SKM-1 treated with dmso at 0.1 percent for 144 hours (cell line): ENCODE measurements around the gene ELF4.
A peak's percentile ranks its signal among the peaks of the same experiment; 100 is the strongest.
"Not testable (repeated sequence)": the region's sequence is repeated elsewhere in the genome, so short reads cannot be mapped to it uniquely, and the experiment has no call there.

Source experiments
- DNase-seq: peaks from one replicate; lab custom pipeline; 2025; ENCODE audit not compliant: unreplicated experiment; lab: John Stamatoyannopoulos, UW

The ELF4 gene

DNA sequence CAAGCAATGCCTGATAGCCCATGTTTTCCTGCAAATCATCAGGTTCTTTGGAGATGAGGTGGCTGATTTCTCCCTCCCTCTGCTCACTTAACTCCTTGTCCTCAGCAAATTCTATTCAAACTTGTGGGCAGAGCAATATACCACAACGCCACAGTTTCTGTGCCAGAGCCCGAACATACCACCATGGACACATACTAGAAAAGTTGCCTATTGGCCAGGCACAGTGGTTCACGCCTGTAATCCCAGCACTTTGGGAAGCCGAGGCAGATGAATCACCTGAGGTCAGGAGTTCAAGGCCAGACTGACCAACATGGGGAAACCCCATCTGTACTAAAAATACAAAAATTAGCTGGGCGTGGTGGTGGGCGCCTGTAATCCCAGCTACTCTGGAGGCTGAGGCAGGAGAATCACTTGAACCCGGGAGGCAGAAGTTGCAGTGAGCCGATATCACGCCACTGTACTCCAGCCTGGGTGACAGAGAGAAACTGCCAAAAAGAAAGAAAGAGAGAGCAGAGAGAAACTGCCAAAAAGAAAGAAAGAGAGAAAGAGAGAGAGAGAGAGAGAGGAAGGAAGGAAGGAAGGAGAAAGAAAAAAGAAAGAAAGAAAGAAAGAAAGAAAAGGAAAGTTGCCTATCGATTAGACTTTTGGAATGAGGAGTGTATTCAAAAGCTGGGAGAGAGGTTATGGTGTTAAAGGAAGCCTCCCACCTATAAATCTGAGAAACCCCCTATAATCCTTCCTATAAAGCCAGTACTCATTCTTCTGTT lies 5.0 kb upstream of the ELF4 start:
- DNase-seq, result not testable (repeated sequence)

DNA sequence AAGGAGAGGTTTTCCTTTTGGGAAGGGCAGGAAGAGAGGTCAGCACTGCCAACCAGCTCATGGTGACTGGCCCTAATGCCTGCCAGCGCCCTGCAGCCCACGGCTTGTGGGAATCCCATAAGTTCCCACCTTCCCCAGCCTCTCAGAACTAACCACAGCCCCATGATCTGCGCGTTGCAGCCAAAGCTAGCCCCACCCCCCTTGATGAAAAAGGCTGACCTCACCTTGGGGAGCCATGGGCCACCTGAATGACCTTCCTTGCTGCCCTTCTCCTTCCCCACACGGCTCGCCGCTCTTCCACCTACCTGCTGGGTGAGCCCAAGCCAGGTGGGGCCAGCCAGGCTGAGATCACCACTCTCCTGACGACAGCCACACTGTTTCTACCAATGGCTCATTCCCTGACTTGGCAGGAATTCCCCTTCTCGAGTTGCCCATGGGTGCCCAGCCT lies 3.9 kb upstream of the ELF4 start:
- no peak for DNase-seq

DNA sequence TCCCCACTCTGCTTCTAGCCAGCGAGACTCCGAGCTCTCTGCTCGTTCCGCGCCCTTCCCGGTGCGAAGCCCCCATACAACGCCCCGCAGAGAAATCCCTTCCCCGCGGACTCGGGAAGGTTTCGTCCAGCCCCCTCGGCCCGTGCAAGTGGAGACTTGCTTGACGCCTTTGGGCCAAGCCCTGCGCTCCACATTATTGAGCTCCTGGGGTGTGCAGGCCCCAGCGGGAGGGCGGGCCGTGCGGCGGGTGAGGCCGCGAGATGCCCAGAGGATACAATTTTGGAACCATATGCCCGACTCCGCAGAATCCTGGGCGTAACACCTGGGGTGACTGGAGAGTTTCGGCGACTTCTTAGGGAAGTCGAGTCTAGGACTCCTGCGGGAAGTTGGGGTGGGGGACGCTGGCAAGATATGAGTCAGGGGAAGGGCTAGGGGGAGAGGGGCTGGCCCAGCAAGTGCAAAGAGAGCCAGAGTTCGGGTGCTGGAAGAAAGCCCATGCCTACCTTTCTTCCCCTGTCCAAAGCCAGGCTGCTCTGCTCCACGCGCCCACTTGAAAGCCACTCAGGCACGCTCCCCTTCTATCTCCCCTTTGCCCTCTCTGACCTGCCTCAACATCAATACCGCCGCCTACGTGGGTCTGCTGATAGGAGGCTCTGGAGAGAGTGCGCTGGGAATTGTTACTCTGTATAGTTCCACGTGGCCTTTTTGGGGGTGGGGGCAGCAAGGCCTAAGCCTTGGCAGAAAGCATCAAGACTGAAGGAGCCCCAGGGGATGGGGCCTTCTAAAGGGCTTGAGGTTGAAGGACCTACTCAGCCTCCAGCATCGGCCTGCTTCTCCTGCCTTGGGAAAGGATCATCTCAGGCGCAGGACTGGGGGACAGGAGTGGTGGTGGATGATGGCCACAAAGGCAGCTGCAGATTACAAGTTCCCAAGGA lies 1.2 kb upstream of the ELF4 start:
- DNase-seq, result no peak

DNA sequence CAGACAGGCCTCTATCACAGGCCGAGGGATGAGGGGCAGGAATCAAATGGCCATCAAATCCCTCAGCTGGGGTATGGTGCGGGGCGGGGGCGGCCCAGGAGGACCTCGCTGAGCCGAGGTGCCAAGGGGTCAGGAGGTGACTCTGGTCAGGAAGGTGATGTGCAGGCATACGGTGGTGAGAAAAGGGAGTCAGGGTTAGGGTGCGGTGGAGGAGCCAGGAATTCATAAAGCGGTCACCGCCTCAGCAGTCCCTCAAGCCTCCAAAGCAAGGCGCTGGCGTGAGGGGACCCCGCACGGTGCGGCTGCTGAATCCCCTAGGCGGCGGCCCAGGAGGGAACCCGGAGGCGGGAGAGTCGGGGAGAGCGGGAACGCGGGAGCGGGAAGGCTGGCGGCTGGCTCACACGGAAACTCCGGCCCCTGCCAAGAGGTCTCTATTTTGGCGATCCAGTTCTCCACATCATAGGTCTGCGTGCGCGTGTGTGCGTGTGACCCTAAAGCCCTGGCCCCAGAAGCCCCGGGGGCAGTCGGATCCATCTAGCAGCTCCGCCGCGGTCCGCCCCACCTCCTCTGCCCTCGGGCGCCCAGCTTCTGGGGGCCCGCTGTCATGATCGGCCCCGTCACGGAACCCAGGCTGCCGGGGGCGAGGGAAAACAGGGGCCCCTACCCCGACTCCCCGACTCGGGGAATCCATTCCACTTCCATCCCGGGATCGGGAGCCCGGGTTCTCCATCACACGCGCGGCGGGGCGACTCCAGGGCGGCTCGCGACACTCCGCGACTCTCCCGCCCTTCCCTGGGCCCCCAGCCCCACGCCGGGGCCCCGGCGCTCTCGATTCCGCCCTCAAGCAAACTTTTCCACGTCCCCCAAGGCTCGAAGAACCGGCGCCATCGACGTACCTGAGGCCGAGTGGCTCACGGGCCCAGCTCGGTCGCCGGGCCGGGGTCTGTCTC lies 593 bp downstream of the ELF4 start:
- no peak for DNase-seq

DNA sequence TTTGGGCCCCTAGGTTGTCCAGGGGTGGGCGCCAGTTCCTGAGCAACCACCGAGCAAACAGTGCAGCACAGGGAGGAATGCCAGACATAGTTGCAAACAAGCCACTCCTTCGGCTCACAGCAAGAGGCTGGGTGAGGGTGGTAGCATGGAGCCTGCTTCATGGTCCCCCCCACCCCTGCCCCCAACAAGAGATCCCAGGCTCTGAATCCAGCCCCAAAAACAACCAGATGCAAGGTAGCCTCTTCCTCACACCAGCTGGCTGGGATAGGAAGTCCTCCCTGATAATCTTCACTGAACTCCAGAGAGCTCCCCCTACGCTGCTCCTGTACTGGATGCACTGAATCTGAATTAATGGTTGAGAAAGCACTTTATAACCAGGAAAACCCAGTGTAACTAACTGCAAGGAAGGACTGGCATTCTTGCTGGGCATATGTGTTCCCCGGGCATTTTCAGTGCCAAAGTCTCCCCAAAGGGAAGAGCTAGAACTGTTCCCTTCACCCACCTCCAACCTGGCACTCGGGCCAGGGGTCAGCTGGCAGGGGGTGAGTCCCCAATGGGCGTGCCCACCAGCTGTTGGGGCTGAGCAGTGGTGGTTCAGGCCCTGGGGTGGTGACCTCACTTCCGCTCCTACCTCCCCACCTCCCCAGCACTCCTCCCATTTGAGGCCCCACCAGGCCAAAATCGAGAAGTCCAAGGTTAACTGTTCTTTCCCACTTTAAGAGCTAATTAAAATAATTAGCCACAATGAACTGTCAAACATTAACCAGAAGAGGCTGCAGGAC lies 1.5 kb downstream of the ELF4 start:
- DNase-seq, result peak; percentile 24

DNA sequence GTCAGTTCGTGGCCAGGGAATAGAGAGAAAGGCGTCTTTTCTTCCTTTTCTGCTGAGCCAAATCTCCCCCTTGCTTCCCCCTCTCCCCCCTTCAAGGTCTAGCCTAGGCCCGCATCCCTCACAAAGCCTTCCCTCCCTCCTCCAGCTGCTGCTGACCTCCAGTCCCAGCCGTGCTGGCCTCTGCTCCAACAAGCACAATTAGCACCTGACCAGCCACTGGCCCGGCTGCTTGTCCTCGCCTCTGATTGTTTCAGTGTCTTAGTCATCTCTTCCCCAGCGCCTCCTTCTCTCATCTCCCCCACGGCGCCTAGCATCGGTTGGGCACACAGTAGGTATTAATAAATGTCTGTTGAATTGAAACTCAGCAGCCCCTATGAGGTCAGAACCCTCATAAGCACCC lies 4.2 kb downstream of the ELF4 start:
- DNase-seq, result no peak

DNA sequence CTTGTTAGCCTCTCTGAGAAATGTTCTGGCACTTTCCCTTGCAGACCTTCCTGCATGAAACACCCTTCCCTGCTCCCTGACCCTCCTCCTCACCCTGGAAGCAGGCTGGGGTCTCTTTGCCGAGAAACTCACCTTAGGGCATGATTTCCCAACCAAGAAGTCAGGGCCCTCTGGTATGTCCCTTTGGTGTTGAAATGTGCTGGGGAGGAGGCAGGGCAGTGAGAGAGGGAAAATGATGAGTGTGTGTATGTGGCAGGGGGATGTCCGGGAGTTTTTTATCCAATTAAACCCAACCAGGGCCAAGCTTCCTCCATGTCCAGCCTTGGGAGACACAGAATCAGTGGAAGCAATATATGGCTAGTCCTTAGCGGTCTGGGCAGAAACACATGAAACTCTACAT lies 5.1 kb downstream of the ELF4 start:
- no peak for DNase-seq

DNA sequence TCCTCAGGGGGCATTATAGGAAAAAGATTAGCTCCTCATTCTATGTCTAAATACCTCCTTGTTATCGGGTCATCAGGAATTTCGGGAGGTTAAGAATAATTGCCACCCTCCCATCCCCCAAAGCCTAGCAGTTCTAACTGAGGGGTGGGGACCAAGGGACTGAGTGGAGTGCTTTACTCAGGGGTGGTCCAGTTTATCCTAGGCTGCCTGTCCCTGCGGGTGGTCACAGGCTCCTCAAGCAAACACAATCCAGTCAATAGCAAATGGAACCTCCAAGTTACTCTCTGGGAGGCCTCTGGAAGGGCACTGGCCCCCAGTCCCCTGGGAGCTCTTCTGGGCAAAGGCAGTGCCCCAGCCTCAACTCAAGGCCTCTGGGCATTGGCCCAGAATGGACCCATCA lies 6.7 kb downstream of the ELF4 start:
- DNase-seq, result no peak

DNA sequence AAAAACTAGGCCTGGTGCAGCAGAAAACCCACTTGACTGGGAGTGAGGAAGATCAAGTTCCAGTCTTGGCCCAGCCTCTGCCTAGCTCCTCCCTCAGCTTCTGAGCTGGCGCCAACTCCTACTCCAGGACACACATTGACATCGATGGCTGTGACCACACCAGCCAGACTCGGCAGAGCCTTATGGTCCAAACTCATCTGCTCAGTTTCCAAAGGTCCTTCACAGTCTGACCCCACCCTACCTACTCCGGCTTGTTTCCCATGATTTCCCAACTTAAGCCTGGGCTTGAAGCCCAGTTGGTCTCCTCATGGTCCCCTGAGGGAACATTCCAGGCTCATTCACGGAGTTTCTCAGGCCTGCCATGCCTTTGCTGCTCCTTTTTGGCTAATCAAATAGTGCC lies 10.1 kb downstream of the ELF4 start:
- DNase-seq, result no peak

DNA sequence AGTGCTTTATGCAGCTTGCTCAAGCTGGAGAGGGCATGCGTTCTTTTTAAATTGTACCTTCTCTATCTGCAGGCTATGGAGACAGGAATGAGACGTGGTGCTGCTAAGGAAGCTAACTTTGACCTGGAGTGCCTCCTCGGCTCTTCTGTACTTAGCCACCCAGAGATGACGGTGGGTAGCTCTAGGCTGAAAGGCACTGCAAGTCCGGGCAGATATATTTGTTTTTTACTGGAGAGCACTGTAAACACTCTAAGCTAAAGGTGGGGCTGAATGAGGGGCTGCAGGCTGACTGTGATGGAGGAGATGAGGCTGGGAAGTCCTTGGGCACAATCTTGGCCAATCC lies 12.1 kb downstream of the ELF4 start:
- DNase-seq, result no peak

DNA sequence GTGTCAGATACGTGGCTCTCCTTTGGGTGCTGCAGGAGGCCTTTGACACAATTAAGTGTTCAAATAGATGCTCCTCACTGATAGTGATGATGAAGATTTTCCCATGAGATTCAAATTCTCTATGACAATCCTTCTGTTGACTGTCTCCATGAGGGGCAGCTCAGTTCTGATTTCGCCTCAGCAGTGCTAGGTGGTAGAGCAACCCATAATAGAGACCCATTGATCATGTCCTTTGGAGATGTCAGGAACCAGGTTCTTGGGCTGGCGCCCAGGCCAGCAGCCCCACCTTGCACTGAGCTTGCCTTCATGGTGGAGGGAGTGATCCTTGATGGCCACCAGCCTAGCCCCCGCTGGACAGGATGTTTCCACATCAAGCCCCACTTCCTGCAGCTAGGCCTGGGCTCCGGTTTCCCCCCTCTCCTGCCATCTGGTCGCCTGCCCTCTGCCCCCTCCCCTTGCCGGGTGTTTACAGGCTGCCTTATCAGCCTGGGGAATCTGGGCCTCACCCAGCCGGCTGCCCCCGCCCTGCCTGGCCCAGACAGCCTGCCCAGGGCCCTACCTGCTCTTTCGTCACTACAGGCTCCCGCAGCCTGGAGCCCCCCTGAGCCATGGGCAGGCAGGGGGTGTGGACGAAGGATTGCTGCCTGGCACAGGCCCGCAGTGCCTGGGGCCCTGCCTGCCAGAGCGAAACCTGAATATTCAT lies 12.6 kb downstream of the ELF4 start:
- no peak for DNase-seq

DNA sequence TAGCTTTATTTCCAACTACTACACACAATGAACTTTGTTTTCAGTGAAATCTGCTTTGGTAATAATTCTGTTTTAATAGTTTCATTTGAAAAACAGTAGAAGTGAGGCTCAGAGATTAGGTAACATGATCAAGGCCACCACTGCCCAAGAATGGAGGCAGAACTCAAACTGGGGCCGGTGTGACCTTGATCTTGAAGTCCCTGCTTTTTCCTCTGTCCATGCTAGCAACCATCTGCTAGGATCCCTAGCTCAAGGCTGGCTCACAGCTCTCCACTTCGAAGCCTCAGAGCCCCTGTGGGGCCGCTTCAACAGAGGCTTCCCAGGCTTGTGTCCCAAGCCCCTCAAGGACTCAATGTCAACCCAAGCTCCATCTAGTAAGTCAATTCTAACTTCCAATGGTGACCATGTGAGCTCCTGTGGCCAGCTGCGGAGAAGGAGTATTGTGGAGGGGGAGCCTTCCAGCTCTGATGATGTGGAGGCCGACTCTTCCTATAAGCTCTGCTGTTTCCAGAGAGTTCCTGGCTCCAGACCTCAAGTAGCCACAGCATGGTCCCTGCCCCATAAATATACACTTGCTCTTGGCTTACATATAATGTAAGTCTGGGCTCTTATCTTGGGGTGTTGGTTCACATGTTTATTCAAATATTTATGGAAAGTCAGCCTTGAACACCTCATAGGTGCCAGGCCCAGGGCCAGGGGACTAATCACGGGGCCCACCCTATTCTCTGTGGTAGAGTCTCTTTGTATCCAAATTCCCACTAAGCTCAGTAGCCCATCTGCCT lies 14.9 kb downstream of the ELF4 start:
- no peak for DNase-seq

DNA sequence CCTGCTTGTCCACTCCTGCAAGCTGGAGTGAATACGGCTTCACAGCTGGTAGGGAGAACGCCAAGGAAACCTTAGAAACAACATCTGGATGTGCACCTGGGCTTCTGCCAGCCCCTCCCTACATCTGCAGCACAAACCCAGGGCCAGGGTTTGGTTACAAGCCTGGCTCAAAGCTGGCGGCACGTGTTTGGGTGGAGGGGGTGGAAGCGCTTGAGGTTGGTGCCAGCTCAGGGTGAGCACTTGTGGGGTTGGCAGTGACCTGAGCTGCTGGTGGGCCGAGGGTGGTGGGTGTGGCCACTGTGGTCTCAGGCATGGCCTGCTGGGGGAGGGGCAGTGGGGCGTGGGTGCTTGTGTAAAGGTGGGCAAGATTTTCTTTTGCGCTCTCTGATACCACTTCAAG lies 15.6 kb downstream of the ELF4 start:
- no peak for DNase-seq

DNA sequence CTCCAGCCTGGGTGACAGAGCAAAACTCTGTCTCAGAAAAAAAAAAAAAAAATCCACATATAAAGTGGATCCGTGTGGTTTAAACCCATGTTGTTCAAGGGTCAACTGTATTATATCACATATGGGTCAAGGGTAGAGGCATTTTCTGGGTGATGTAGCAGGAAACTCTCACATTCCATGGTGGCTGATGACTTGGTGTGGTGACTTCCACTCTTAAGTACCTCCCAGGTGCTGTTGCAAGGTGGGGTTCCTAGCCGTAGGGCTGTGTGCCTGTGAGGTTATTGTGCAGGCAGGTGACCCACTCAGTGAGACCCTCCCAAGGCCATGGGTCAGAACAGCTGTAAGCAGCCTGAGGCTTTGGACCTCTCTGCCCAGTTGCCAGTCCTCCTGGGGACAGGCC lies 17.0 kb downstream of the ELF4 start:
- DNase-seq, result no peak

DNA sequence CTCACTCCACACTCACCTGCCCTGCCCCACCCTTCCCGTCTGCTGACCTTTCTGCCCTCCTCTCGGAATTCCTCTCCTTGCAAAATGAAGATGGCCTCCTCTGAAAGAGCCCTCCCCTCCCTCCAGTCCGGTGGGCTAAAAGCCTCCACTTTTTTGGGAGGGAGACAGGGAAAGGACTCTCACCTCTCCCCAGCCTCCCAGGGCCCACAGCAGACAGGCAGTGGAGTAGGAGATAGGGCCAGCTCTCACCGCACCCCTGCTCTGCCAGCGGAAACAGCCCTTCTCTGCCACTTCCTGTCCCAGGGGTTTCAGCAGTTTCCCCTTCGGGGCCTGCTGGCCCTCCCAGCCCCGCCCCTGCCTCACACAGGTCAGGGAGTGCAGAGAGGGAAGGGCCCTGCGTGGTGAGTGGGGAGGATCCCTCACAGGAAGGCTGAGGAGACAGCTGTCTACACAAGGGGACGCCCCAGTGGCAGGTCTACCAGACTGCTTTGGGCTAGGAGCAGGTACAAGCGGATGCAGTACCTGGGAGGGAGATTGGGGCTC lies 18.2 kb downstream of the ELF4 start:
- DNase-seq, result peak; percentile 54

DNA sequence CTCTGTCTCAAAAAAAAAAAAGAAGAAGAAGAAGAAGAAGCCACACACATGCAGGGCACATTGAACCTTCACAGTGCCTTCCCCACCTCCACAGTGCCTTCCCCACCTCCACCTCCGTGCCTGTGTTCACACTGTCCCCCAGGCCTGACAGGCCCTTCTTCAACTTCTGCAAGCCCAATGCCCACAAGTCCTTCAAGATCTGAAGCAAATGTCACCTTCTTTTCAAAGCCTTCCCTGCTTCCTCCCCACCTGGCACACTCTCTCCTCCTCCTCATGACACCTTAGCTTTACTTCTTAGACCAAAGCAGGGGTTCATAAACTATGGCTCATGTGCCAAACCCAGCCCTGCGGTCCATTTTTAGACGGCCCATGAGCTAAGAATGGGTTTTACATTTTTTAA lies 19.9 kb downstream of the ELF4 start:
- no peak for DNase-seq

DNA sequence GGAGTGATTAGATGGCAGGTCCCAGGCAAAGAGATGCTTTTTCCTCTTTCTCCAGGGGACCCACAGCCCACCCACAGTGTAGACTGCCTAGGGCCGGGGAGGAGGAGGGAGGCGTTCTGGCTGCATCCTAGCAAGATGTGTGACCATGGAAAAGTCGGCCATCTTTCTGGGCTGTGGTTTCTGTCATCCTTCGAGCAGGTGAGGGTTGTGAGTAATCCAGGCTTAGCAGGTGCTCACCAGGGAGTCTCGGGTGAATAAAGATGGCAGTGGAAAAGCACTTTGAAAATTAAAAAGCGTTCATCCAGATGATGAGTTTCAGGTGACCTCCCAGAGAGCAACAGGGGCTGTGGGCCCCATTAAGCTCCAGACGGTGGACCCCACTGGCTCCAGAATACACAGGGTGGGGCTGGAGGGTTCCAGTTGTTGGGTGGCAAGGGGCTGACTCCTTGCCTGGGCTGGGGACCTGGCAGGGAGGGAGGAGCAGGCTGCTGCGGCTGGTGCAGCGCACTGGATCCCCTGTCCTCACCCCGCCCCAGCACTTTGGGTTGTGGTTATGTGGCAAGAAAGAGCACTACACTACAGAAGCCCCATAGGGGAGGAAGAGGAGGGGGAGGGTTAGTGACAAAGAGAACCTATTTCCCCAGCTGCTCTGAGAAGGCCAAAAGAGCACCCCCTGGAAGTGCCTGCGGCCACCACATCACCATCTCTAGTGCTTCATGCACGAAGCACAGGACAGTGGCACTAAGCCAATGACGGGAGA lies 23.7 kb downstream of the ELF4 start:
- peak; percentile 87 for DNase-seq
